Psoas muscle (tissue), 8 donors: Measurements from ENCODE around the gene CELF6. TPM values are rescaled to one million over a fixed set of nuclear protein-coding genes. Genes with fewer than 3 reads are reported as not detected.

Source experiments
- ATAC-seq, 4 donors: fragments of 200-7000 bp; cut with Tn5 transposase; one replicate each; pipeline ENCODE4 v1.9.1; 2020; ENCODE audit warnings: moderate library complexity in 3 of 4, mild to moderate bottlenecking in 2 of 4
- DNase-seq, 2 donors: peaks; one replicate each; pipeline ENCODE4 v3.0.0-alpha.2; 2020
- H3K27ac ChIP-seq: fragments of 200-600 bp; one replicate; pipeline ENCODE4 v1.8.0; 2022
- H3K27me3 ChIP-seq, 3 donors: fragments of 200-600 bp in 1 of 3; one replicate each; pipeline versions ENCODE4 v1.6.1 to v1.8.0; 2013 to 2022; ENCODE audit warnings: low read length in 2 of 3, mild to moderate bottlenecking in 2 of 3, moderate library complexity in 1 of 3; ENCODE audit not compliant: insufficient read depth in 3 of 3
- H3K36me3 ChIP-seq, 2 donors: fragments of 200-600 bp in 1 of 2; one replicate each; pipeline versions ENCODE4 v1.6.1 to v1.8.0; 2013 to 2022; ENCODE audit warnings: low read depth in 1 of 2, mild to moderate bottlenecking in 1 of 2, moderate library complexity in 1 of 2; ENCODE audit not compliant: insufficient read depth in 1 of 2
- H3K4me1 ChIP-seq: fragments of 200-600 bp; one replicate; pipeline ENCODE4 v1.8.0; 2022
- H3K4me3 ChIP-seq: fragments of 200-600 bp; one replicate; pipeline ENCODE4 v1.8.0; 2022; ENCODE audit warnings: mild to moderate bottlenecking
- H3K9me3 ChIP-seq: fragments of 200-600 bp; one replicate; pipeline ENCODE4 v1.8.0; 2022
- CTCF ChIP-seq: fragments of 200-600 bp; IDR thresholded peaks from one replicate; pipeline ENCODE4 v1.8.0; 2022; ENCODE audit warnings: antibody characterized with exemption
- WGBS, 3 donors: extraction: QIAGEN DNeasy Blood & Tissue Kit; methylation state at CpG; one replicate each; pipeline versions ENCODE4 v1.1.6 to v1.1.7; 2013; 5-methylcytosine and 5-hydroxymethylcytosine counted together
- intact Hi-C, 2 donors: fragments of 100-400 bp; cut with DNase I; formaldehyde crosslinking; loops; one replicate each; pipeline versions ENCODE4 v1.11.0 to v1.14.2; 2022
- polyA plus RNA-seq, 3 donors: library from polyadenylated mRNA; stranded (reverse); fragments of 200-250 nt; gene quantifications; one replicate each; pipeline ENCODE4 v1.2.3, GENCODE V29; 2013
- total RNA-seq, 4 donors: library from RNA; stranded (reverse); fragmentation: NEBNext Ultra II Directional in 2 of 4; extraction: Animal tissue kit (Norgen Biotek cat#: 25700) in 2 of 4; gene quantifications; one replicate each; pipeline versions ENCODE4 v1.2.1 to v1.2.4, GENCODE V29; 2021 to 2023
- donor health status: healthy with polysubstance abuse.
- donor health status: DM: no; HTN: no; CAD: no; lungs with moderate emphysema.
- donor health status: Bipolar disorder and iron deficiency.
- donor health status: healthy.
- donor health status: DM: yes; HTN: yes; CAD: no.
- donor health status: DM: no; HTN: no; CAD: no.
- donor health status: DM: no; HTN: no; CAD: no.
- donor health status: DM: yes; HTN: yes; CAD: no.

The CELF6 gene
- total and polyA plus RNA-seq, 7 donors: 0.13 to 0.81 (median 0.20) TPM

- peaks cover 3 to 18% of the 10 kb centered on the region in 2 donors for H3K36me3 ChIP-seq
- no peaks in the 10 kb centered on the region for H3K27me3 ChIP-seq
- intact Hi-C loops: no loop called here
- no peak overlapping the region for H3K4me3 ChIP-seq
- DNase-seq (no peak), ATAC-seq (no peak)
- H3K4me1 ChIP-seq: peaks cover 21% of the 10 kb centered on the region
- TF ChIP-seq CTCF: no peak
- 96 to 100% (median 100%) methylated on average over 1 of the region's 1 CpG for WGBS, 3 donors
- H3K27ac ChIP-seq: no peak overlapping the region
- no peaks in the 10 kb centered on the region for H3K9me3 ChIP-seq
Measured at GRCh38 chr15:72361176-72361575, 41.2 kb upstream of the CELF6 start.

DNA sequence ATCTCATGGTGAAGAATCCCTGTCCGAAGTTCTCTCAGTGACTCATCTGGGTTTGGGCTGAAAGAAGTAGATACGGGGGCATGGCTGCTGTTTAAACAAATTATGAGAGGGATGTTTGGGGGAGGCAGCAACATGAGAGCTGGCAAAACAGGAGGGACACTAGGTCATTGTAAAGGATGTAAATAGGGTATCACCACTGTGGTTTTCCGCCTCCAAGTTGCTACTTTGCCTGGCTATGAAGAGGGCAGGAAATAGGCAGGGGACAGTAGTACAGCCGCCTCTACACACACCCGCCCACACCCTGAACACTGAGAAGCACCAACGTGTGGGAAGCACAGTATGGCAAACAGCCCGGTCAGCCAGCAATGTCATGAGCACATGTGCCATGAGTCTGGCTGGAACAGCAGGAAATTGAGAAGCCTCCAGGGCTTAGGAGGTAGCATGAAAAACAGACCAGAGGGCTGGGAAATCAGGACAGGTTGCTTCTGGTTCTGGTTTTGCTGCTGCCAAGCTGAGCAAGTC, 38.8 kb upstream of the CELF6 start:
- Histone ChIP-seq H3K27ac (peak overlapping the region; percentile 82), H3K27me3 (no peaks in the 10 kb centered on the region), H3K36me3 (peaks cover 12 to 43% of the 10 kb centered on the region in 2 donors), H3K4me3 (no peak overlapping the region), H3K4me1 (peaks cover 21% of the 10 kb centered on the region), H3K9me3 (no peaks in the 10 kb centered on the region)
- WGBS, 3 donors: 22 to 29% (median 26%) methylated on average over 7 of the region's 7 CpGs
- intact Hi-C loops: no loop called here
- DNase-seq: peak; percentile 71 to 87
- ATAC-seq: peak; percentile 96 to 98 (median 97)
- no peak for TF ChIP-seq CTCF

DNA sequence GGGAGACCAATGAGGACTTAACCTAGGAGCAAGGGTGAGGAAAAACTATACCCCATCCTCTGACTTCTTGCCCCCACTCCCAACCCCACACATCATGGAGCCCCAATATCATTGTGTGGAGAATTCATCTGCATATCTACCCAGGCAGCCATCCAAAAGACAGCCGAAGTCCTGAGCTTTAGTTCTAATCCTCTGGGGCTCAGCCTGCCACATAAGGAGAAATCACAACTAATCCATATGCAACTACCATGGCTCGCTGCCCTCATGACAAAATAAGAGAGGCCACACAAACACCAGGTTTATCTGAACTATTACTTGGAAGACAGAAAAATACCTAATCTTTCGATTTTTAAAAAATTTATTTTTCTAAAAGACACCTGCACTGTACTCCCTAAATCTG, 38.2 kb upstream of the CELF6 start:
- no peak for ATAC-seq
- WGBS, 3 donors: 66 to 71% (median 69%) methylated on average over 3 of the region's 3 CpGs
- no peak for TF ChIP-seq CTCF
- Histone ChIP-seq H3K4me3 (no peak overlapping the region), H3K27me3 (no peaks in the 10 kb centered on the region), H3K4me1 (peaks cover 21% of the 10 kb centered on the region), H3K36me3 (peaks cover 18 to 44% of the 10 kb centered on the region in 2 donors), H3K9me3 (no peaks in the 10 kb centered on the region), H3K27ac (peak overlapping the region; percentile 82)
- no peak for DNase-seq
- intact Hi-C loops: no loop called here

- peaks cover 20% of the 10 kb centered on the region for H3K4me1 ChIP-seq
- H3K4me3 ChIP-seq: no peak overlapping the region
- H3K27ac ChIP-seq: no peak overlapping the region
- intact Hi-C loops: no loop called here
- DNase-seq (no peak), ATAC-seq (no peak)
- H3K36me3 ChIP-seq: peaks cover 26 to 78% of the 10 kb centered on the region in 2 donors
- no peaks in the 10 kb centered on the region for H3K27me3 ChIP-seq
- no peaks in the 10 kb centered on the region for H3K9me3 ChIP-seq
- TF ChIP-seq CTCF: no peak
- WGBS, 3 donors: 79 to 100% (median 100%) methylated on average over 1 of the region's 1 CpG
Measured at GRCh38 chr15:72354496-72354895, 34.5 kb upstream of the CELF6 start.

DNA sequence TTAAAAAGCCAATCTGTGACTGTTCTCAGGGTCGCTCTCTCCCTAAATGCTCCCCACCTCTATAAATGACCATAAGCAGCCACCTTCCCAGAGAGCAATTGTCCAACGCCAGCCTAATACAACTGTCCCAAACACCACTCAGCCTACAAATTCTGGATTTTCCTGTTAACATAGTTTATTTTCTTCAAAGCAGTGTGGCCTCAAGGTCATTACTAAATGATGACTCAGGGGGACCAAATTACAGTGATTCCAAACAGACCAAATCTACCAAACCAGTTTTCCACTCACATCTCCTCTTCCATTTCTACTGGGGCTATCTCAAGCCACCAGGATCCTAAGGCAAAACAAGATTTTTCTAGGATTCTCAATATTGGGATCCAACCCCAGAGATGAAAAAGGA, 33.3 kb upstream of the CELF6 start:
- TF ChIP-seq CTCF: no peak
- ATAC-seq: no peak
- no peaks in the 10 kb centered on the region for H3K9me3 ChIP-seq
- DNase-seq: no peak
- H3K4me1 ChIP-seq: peaks cover 10% of the 10 kb centered on the region
- no peak overlapping the region for H3K4me3 ChIP-seq
- WGBS, 3 donors: 95 to 98% (median 98%) methylated on average over 2 of the region's 2 CpGs
- H3K27ac ChIP-seq: no peak overlapping the region
- intact Hi-C loops: no loop called here
- H3K27me3 ChIP-seq: no peaks in the 10 kb centered on the region
- H3K36me3 ChIP-seq: peaks cover 33 to 90% of the 10 kb centered on the region in 2 donors
